A673 (cell line): Measurements from ENCODE around the gene CCDC120.

ENCODE experiments used
- EZH2 ChIP-seq: fragments of 200-600 bp; sonication (generic); IDR thresholded peaks from 2 replicates; pipeline ENCODE4 v1.6.1; 2017; ENCODE audit warnings: borderline replicate concordance, low read depth, mild to moderate bottlenecking, mixed read lengths, antibody characterized with exemption, low read length; ENCODE audit not compliant: poor library complexity, severe bottlenecking
- TF ChIP-seq, protein P1 (sequence below): fragments of 300-800, 200-600 bp; sonication (generic); conservative IDR thresholded peaks from 2 replicates; pipeline ENCODE4 v1.5.1; 2017; ENCODE audit warnings: low read depth, mild to moderate bottlenecking, antibody characterized with exemption, low read length, moderate library complexity, mixed read lengths

DNA sequence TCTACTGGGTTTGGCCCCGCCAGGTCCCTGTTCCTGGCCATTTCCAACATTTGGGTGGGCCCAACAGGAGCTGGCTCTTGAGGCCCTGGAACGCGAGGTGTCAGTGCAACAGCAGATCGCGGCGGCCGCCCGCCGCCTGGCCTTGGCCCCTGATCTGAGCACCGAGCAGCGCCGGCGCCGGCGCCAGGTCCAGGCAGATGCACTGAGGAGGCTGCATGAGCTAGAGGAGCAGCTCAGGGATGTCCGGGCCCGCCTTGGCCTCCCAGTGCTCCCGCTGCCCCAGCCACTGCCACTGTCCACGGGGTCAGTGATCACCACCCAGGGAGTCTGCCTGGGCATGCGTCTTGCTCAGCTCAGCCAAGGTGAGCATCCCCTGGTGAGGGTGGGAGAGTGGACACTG lies 5.5 kb downstream of the CCDC120 start:
- TF ChIP-seq, protein P1, sequence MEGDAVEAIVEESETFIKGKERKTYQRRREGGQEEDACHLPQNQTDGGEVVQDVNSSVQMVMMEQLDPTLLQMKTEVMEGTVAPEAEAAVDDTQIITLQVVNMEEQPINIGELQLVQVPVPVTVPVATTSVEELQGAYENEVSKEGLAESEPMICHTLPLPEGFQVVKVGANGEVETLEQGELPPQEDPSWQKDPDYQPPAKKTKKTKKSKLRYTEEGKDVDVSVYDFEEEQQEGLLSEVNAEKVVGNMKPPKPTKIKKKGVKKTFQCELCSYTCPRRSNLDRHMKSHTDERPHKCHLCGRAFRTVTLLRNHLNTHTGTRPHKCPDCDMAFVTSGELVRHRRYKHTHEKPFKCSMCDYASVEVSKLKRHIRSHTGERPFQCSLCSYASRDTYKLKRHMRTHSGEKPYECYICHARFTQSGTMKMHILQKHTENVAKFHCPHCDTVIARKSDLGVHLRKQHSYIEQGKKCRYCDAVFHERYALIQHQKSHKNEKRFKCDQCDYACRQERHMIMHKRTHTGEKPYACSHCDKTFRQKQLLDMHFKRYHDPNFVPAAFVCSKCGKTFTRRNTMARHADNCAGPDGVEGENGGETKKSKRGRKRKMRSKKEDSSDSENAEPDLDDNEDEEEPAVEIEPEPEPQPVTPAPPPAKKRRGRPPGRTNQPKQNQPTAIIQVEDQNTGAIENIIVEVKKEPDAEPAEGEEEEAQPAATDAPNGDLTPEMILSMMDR, result no peak
- TF ChIP-seq EZH2, result no peak
